ENCODE measurements around the gene MAPKAPK3. TPM values are rescaled to one million over a fixed set of nuclear protein-coding genes. Genes with fewer than 3 reads are reported as not detected.

MAPKAPK3 gene
- 24.3 TPM for polyA plus RNA-seq (2013, experiment 1 of 2; ENCODE audit: insufficient read length)
- polyA plus RNA-seq (2013, experiment 2 of 2; ENCODE audit: insufficient read length) = 21.6 TPM

GRCh38 chr3:50617096-50617791 lies at the start of gene MAPKAPK3:
Gene MAPKAPK3, plus strand, starts transcription at chr3:50617151. Its CDS starts 415 bp downstream, at chr3:50617566.
- DNase-seq = peak; percentile 9

GRCh38 chr3:50567386-50568167 lies 49.4 kb upstream of the MAPKAPK3 start, which contains the start of gene C3orf18:
Gene C3orf18, minus strand, starts transcription at chr3:50567747. Its CDS starts 2,048 bp downstream, at chr3:50565699.
- DNase-seq = peak; percentile 88

- DNase-seq = peak; percentile 94
Measured at GRCh38 chr3:50568947-50569749, 47.8 kb upstream of the MAPKAPK3 start, which contains the start of gene HEMK1. Gene HEMK1, plus strand, starts transcription at chr3:50569522. Its CDS starts 1,583 bp downstream, at chr3:50571105.

GRCh38 chr3:50570508-50571279 lies 46.3 kb upstream of the MAPKAPK3 start:
- DNase-seq = no peak

- no peak for DNase-seq
Measured at GRCh38 chr3:50571486-50571885, 45.5 kb upstream of the MAPKAPK3 start.

- peak; percentile 63 for DNase-seq
Measured at GRCh38 chr3:50572158-50572557, 44.8 kb upstream of the MAPKAPK3 start.

GRCh38 chr3:50572801-50573371 lies 44.1 kb upstream of the MAPKAPK3 start:
- DNase-seq = no peak

GRCh38 chr3:50573566-50574443 lies 43.1 kb upstream of the MAPKAPK3 start:
- no peak for DNase-seq

GRCh38 chr3:50574444-50574831 lies 42.5 kb upstream of the MAPKAPK3 start:
- no peak for DNase-seq

- DNase-seq = peak; percentile 35
Measured at GRCh38 chr3:50575372-50575771, 41.6 kb upstream of the MAPKAPK3 start.

- DNase-seq = no peak
Measured at GRCh38 chr3:50577348-50577747, 39.6 kb upstream of the MAPKAPK3 start.

GRCh38 chr3:50580683-50581458 lies 36.1 kb upstream of the MAPKAPK3 start:
- no peak for DNase-seq

GRCh38 chr3:50581459-50581842 lies 35.5 kb upstream of the MAPKAPK3 start:
- no peak for DNase-seq

GRCh38 chr3:50582083-50582482 lies 34.9 kb upstream of the MAPKAPK3 start:
- DNase-seq = no peak

GRCh38 chr3:50583897-50584296 lies 33.1 kb upstream of the MAPKAPK3 start:
- DNase-seq = no peak

GRCh38 chr3:50584391-50584790 lies 32.6 kb upstream of the MAPKAPK3 start:
- DNase-seq = no peak

GRCh38 chr3:50585919-50586762 lies 30.8 kb upstream of the MAPKAPK3 start:
- no peak for DNase-seq

- no peak for DNase-seq
Measured at GRCh38 chr3:50586763-50587070, 30.2 kb upstream of the MAPKAPK3 start.

- no peak for DNase-seq
Measured at GRCh38 chr3:50587373-50587772, 29.6 kb upstream of the MAPKAPK3 start.

Measured in fibroblast of skin of back (primary cell).